Daoy (cell line): ENCODE data around the gene TBC1D8. TPM values are rescaled to one million over a fixed set of nuclear protein-coding genes. Genes with fewer than 3 reads are reported as not detected.

Experiments
- DNase-seq: peaks from one replicate; pipeline ENCODE4 v3.0.0-alpha.2; 2015; ENCODE audit warnings: low read depth
- total RNA-seq: library from RNA; depleted of rRNA; stranded (reverse); fragments of >200 nt; shearing (Covaris generic); gene quantifications from 2 replicates; pipeline ENCODE4 v1.2.3, GENCODE V29; 2014

The TBC1D8 gene
- total RNA-seq, 1 experiment from 2014 or later, result 4.4 TPM

DNA sequence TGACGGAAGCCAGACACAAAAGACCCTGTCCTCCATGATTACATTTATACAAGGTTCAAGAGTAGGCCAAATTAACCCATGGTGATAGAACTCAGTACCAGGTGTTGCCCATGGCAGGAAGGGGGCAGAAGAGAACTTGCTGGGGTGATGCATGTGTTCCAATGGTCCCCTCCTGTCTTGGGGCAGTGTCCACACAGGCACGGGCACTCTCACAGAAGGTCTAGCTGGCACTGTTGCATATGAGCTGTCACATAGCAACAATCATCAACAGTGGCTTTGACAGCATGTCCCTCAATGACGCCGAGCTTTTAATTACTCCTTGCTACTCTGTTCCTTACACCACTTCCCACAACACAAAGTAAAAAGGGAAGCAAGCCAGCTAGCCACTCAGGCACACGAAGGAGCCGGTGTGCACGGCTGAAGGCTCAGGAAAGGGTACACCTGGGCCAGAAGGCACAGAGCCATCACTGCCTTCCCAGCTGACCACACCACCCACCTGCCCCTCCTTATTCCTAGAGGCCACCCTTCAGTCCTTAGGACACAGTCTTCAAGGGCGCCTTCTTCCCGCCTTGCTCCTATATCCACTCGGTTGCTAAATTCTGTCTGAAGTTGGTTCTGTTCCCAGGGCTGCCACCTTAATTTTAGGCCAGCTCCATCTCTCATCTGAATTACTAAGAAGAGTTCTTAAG, 120.2 kb downstream of the TBC1D8 start:
- no peak for DNase-seq

GRCh38 chr2:101027852-101028251, 123.3 kb downstream of the TBC1D8 start:
- DNase-seq, result no peak

- DNase-seq, result no peak
These were observed 124.2 kb downstream of the TBC1D8 start for GRCh38 chr2:101026923-101027469.

DNA sequence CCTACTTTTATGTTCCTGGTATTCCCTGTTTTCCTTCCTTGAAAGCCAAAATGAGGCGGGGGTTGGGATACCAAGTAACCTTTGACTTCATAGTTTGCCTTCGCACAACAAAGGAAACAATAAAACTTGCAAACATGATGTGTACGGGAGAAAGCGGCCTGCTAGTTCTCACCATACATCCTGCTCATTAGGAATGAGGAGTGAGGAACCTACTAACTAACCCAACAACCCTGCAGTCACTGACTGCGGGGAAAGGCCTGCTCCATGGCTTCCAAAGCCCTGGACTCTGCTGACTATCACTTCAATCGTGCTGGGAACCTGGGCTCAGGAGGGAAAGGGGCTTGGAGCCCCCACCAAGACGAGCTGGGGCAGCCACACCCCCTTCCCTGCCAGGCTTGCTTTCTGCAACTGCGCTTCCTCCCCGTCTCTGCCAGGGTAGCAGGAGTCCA, 124.9 kb downstream of the TBC1D8 start:
- DNase-seq, result no peak

GRCh38 chr2:101025561-101025960, 125.6 kb downstream of the TBC1D8 start:
- no peak for DNase-seq

DNA sequence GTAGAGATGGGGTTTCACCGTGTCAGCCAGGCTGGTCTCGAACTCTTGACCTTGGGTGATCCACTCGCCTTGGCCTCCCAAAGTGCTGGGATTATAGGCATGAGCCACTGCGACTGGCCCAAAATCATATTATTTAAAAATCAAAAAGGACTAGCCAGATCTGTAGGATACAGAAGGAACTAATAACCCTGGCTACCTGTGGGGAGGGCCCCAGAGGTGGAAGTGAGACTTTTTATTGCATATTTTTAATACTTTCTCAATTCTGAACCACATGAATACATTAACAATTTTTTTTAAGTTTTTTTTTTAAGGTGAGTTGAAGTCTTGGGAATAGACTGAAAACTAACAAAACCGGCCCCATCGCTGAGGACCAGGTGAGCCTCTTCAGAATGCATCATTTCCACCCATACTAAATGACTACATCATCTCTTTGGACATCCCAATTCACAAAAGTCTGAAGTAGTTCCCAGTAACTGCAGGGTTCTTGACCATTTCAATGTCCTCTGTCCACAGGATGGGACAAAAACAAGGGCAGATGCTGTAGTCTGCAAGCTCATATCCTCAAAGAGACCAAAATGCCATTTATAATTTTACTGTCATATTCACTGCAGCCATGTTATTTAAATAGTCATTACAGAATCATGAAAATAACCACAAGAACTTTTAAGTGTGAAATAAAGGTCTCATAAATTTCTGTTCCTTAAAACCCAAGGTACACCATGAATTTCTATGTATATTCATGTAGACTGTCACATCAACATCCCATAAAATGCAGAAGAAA, 127.7 kb downstream of the TBC1D8 start:
- DNase-seq, result no peak

- DNase-seq, result no peak
These were observed 129.0 kb downstream of the TBC1D8 start for GRCh38 chr2:101022221-101022620.

DNA sequence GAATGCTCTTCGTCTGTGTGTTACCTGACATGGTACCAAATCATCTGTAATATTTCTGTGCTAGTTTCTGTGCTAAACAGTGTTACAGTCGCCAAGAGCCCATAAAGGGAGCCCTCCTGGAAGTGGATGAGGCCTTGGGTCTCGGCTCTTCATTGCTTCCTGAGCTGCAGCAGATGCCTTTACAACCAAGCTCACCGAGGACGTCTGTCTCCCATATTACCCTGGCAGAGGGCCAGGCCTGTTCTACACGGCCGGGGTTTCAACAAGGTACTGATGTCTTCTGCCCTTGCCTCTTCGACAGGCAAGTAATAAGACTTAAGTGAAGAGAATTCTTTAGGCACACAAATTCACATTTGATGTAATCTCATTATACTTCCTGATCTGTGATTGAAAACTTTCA, 132.2 kb downstream of the TBC1D8 start:
- DNase-seq, result no peak

- no peak for DNase-seq
These were observed 133.8 kb downstream of the TBC1D8 start for GRCh38 chr2:101017371-101017770.

- no peak for DNase-seq
These were observed 136.8 kb downstream of the TBC1D8 start for GRCh38 chr2:101014264-101014857.

DNA sequence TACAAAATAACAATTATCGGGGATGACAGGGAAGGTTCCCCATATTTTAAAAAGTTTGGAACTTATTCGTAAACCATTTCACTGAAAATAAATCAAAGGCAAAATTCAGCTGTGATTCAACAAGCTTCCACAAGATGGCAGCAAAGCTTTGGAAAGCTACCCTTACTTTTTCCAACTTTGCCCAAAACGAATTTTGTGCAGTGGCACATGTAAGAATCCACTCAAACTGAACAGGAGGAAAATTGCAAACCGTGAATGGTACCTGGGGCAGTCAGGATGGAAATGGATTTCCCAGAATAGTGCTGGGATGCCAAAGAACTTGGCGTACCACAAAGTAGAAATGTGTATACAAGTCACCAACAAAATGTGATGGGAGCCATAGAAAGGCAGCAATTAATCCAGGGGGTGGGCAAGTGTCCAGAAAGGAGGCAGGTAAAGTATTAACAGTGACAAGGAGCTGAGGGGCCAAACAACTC, 138.4 kb downstream of the TBC1D8 start:
- DNase-seq, result no peak

DNA sequence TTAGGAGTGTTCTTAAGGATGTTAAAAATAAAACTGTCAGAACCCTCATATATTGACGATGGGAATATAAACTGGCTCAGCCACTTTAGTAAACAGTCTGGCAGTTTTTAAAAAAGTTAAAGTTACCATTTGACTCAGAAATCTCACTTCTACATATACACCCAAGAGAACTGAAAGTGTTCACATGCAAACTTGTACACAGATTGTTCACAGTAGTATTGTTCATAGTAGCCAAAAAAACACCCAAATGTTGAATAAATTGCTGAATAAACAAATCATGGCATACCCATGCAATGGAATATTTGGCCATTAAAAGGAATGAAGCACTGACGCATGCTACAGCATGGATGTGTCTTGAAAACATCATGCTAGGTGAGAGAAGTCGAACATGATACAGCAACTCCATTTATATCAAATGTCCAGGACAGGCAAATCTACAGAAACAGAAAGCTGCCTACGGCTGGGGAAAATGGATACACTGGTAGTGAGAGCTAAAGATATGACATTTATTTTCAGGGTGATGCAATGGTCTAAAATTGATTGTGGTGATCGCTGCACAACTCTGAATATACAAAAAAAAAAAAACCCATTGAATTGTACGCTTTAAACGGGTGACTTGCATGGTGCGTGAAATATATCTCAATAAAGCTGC, 139.0 kb downstream of the TBC1D8 start:
- no peak for DNase-seq

- no peak for DNase-seq
These were observed 140.0 kb downstream of the TBC1D8 start for GRCh38 chr2:101011152-101011551.

GRCh38 chr2:101007415-101008345, 143.5 kb downstream of the TBC1D8 start:
- no peak for DNase-seq

DNA sequence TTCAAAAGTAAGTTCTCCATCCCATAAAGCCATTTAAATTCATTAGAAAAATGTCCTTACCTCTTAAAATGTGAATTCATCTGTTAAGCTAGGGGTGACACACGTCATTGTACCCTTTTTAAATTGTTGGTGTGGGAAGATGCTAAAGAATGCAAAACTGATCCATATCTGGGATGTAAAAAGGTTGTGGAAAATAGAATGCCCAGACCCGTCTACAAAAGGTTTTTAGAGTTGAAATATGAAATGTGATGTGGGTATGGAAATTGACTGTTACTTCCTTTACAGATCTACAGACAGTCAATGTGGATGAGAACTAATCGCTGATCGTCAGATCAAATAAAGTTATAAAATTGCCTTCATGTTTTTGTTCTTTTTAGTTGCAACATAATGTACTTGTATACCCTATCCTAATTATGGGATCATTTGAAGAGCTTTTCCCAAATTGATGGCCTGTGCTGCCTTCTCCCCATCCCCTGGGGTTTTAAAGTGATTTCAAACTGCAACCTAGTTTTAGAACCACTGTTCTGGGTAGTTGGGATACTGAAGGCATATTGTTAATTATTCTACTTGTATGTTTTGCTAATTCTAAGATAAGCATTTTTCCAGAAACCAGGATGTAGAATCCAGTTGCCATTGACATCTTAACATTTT, 145.0 kb downstream of the TBC1D8 start:
- DNase-seq, result no peak

DNA sequence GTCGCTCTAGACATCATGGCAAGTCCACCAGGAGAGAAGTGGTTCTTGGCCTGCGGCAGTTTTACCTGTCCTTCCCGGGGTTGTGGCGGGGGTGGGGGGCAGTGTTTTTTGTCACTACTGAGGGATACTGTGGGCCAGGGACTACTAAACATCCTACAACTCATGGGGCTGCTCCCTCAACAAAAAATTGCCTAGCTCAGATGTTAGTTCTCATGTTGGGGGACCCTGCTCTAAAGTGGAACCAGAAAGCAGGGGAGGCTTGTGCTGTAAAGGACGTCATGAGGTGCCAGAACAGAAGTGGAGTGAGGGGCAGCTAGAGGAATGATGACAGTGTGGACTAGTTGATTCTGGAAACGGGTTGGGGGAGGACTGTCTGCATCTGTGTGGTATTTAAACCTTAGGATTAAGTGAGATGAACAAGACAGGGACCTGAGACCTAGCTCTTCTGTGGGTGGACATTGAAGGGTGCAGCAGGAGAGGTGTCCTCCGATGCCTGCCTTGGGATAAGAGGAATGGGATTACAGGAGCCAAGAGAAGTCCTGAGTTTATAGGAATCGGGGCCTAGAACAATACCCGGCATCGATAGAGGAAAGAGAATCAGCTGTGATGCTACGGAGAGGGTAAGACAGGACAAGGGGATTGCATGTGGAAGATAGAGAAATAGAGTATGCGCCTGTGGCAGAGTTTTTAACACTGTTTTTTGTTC, 146.4 kb downstream of the TBC1D8 start:
- DNase-seq, result no peak

GRCh38 chr2:101003278-101003775, 147.9 kb downstream of the TBC1D8 start:
- no peak for DNase-seq

GRCh38 chr2:101002562-101003277, 148.5 kb downstream of the TBC1D8 start:
- peak; percentile 29 for DNase-seq
